ENCODE results near the gene RBM17. TPM values are rescaled to one million over a fixed set of nuclear protein-coding genes. Genes with fewer than 3 reads are reported as not detected.
A peak's percentile ranks its signal among the peaks of the same experiment; 100 is the strongest.
"Not testable (repeated sequence)": the region's sequence is repeated elsewhere in the genome, so short reads cannot be mapped to it uniquely, and the experiment has no call there.

Gene RBM17
- polyA plus RNA-seq, 4 donors, result 118 to 229 (median 167) TPM

- DNase-seq (ENCODE audit: low read depth in 4 of 4, low spot score in 2 of 4), result no peak
Observed at GRCh38 chr10:6077071-6077675, 11.7 kb upstream of the RBM17 start.

GRCh38 chr10:6079044-6079443 is 9.8 kb upstream of the RBM17 start:
- DNase-seq (ENCODE audit: low read depth in 4 of 4, low spot score in 2 of 4), result no peak

- DNase-seq (ENCODE audit: low read depth in 4 of 4, low spot score in 2 of 4), result no peak
Observed at GRCh38 chr10:6080417-6080973, 8.3 kb upstream of the RBM17 start.

- DNase-seq (ENCODE audit: low read depth in 4 of 4, low spot score in 2 of 4), result no peak
Observed at GRCh38 chr10:6082496-6083395, 6.1 kb upstream of the RBM17 start.

GRCh38 chr10:6083523-6084475 is 5.0 kb upstream of the RBM17 start:
- DNase-seq (ENCODE audit: low read depth in 4 of 4, low spot score in 2 of 4), result no peak

- peak in 3 of 4 donors; percentile 72 to 89 (median 75) for DNase-seq (ENCODE audit: low read depth in 4 of 4, low spot score in 2 of 4)
Observed at GRCh38 chr10:6086375-6087233, 2.2 kb upstream of the RBM17 start.

- DNase-seq (ENCODE audit: low read depth in 4 of 4, low spot score in 2 of 4), result no peak
Observed at GRCh38 chr10:6089334-6090219, 743 bp downstream of the RBM17 start.

- DNase-seq (ENCODE audit: low read depth in 4 of 4, low spot score in 2 of 4), result no peak
Observed at GRCh38 chr10:6091630-6092029, 2.8 kb downstream of the RBM17 start.

- no peak for DNase-seq (ENCODE audit: low read depth in 4 of 4, low spot score in 2 of 4)
Observed at GRCh38 chr10:6092731-6093130, 3.9 kb downstream of the RBM17 start.

- DNase-seq (ENCODE audit: low read depth in 4 of 4, low spot score in 2 of 4), result no peak
Observed at GRCh38 chr10:6095810-6096570, 7.2 kb downstream of the RBM17 start.

GRCh38 chr10:6097063-6097462 is 8.2 kb downstream of the RBM17 start:
- no peak for DNase-seq (ENCODE audit: low read depth in 4 of 4, low spot score in 2 of 4)

GRCh38 chr10:6098156-6098555 is 9.3 kb downstream of the RBM17 start:
- DNase-seq (ENCODE audit: low read depth in 4 of 4, low spot score in 2 of 4), result no peak

- DNase-seq (ENCODE audit: low read depth in 4 of 4, low spot score in 2 of 4), result no peak
Observed at GRCh38 chr10:6100370-6100769, 11.5 kb downstream of the RBM17 start.

- DNase-seq (ENCODE audit: low read depth in 4 of 4, low spot score in 2 of 4), result no peak
Observed at GRCh38 chr10:6101181-6101580, 12.3 kb downstream of the RBM17 start.

- no peak for DNase-seq (ENCODE audit: low read depth in 4 of 4, low spot score in 2 of 4)
Observed at GRCh38 chr10:6102128-6102527, 13.3 kb downstream of the RBM17 start.

GRCh38 chr10:6103591-6103990 is 14.8 kb downstream of the RBM17 start:
- DNase-seq (ENCODE audit: low read depth in 4 of 4, low spot score in 2 of 4), result no peak

GRCh38 chr10:6107616-6108015 is 18.8 kb downstream of the RBM17 start:
- not testable (repeated sequence) for DNase-seq (ENCODE audit: low read depth in 4 of 4, low spot score in 2 of 4)

GRCh38 chr10:6108072-6108471 is 19.2 kb downstream of the RBM17 start:
- DNase-seq (ENCODE audit: low read depth in 4 of 4, low spot score in 2 of 4), result no peak
